Measurements from ENCODE around the gene TCTA. TPM values are rescaled to one million over a fixed set of nuclear protein-coding genes. Genes with fewer than 3 reads are reported as not detected.
"Not testable (repeated sequence)": the region's sequence is repeated elsewhere in the genome, so short reads cannot be mapped to it uniquely, and the experiment has no call there.

TCTA gene
- total RNA-seq, 1 experiment from 2014 or later, result 17.6 TPM

DNA sequence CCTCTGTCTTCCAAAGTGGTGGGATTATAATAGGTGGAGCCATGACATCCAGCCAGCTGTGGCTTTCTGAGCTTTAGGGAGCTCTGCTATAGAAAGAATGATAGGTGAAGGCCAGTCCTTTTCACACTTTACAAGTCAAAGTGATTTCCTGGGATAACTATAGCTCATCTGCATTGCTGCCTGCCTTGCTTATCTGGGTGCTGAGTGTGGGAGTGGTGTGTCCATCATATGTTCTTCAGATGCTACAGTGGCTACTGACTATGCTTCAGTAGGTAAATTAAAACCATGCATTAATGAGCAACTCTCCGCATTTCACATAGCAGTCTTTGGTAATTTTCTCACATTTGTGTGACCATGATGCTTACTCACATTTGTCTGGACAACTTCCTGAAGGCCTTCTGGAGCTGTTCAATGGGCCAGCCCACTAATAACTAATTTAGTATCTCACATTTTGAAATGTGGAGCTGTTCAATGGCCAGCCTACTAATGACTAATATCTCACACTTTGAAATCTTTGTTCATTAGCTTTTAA lies 23.9 kb upstream of the TCTA start:
- H3K36me3 ChIP-seq (ENCODE audit: control insufficient read depth, insufficient read depth, low read length), result no peaks in the 10 kb centered on the region
- in situ Hi-C loops (cut with HindIII; ENCODE audit: low pct_unique_long_range_greater_than_20kb, low sequenced_read_pairs), result no loop called here
- CTCF ChIA-PET, result interaction anchor here (0.6 kb wide), 1 partner anchor 293 kb away, joined by 4 read pairs; no protein-coding TSS in a partner anchor

DNA sequence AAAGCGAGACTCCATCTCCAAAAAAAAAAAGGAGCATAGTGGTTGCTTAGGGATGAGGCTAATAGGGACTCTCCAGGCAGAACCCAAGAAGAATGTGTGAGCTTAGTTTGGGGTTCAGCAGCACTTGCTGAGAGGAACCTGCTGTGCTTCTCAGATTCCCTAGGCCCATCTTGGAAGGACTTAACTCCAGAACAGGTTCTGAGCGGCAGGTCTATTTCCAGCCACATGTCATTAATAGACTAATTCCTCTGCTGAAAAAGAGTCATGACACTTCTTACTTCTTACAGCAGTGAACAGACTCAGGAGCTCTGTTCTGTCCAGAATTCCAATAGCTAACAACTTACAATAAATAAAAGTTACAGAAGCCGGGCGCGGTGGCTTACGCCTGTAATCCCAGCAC lies 22.9 kb upstream of the TCTA start:
- intact Hi-C loops (cut with micrococcal nuclease; ENCODE audit: unreplicated experiment), result no loop called here
- TF ChIP-seq, protein P1, sequence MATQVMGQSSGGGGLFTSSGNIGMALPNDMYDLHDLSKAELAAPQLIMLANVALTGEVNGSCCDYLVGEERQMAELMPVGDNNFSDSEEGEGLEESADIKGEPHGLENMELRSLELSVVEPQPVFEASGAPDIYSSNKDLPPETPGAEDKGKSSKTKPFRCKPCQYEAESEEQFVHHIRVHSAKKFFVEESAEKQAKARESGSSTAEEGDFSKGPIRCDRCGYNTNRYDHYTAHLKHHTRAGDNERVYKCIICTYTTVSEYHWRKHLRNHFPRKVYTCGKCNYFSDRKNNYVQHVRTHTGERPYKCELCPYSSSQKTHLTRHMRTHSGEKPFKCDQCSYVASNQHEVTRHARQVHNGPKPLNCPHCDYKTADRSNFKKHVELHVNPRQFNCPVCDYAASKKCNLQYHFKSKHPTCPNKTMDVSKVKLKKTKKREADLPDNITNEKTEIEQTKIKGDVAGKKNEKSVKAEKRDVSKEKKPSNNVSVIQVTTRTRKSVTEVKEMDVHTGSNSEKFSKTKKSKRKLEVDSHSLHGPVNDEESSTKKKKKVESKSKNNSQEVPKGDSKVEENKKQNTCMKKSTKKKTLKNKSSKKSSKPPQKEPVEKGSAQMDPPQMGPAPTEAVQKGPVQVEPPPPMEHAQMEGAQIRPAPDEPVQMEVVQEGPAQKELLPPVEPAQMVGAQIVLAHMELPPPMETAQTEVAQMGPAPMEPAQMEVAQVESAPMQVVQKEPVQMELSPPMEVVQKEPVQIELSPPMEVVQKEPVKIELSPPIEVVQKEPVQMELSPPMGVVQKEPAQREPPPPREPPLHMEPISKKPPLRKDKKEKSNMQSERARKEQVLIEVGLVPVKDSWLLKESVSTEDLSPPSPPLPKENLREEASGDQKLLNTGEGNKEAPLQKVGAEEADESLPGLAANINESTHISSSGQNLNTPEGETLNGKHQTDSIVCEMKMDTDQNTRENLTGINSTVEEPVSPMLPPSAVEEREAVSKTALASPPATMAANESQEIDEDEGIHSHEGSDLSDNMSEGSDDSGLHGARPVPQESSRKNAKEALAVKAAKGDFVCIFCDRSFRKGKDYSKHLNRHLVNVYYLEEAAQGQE (IDR thresholded peaks at IDR 0.05; ENCODE audit: insufficient read depth in 1 of 2, low read depth in 2 of 2, low read length in 1 of 2), result no peak
- TF ChIP-seq POLR2AphosphoS5 (IDR thresholded peaks at IDR 0.05; ENCODE audit: low read depth, low read length), result no peak
- TF ChIP-seq SIN3A (IDR thresholded peaks at IDR 0.05; ENCODE audit: borderline replicate concordance, insufficient read depth, low read depth, low read length), result no peak
- Histone ChIP-seq H3K9me3 (ENCODE audit: control insufficient read depth, insufficient read depth, low read depth, low read length) (no peaks in the 10 kb centered on the region), H3K4me1 (ENCODE audit: control insufficient read depth, insufficient read depth, low read length) (no peaks in the 10 kb centered on the region), H3K27me3 (ENCODE audit: control insufficient read depth, insufficient read depth, low read length) (no peaks in the 10 kb centered on the region), H3K27ac (ENCODE audit: low read length) (no peak overlapping the region), H3K36me3 (ENCODE audit: control insufficient read depth, insufficient read depth, low read length) (no peaks in the 10 kb centered on the region), H3K4me3 (ENCODE audit: low read depth in 2 of 2, low read length in 2 of 2) (no peak overlapping the region)
- CTCF ChIA-PET, result no interaction called here
- no peak for ATAC-seq
- no peak for DNase-seq (ENCODE audit: low read depth, low spot score)
- POLR2A ChIA-PET, result no interaction called here
- BruUV-seq (replicated peaks), result no TSS peak
- in situ Hi-C loops (cut with HindIII; ENCODE audit: low pct_unique_long_range_greater_than_20kb, low sequenced_read_pairs), result no loop called here

More for the DNA sequence above, 23.9 kb upstream of the TCTA start:
- no peak overlapping the region for H3K4me3 ChIP-seq (ENCODE audit: low read depth in 2 of 2, low read length in 2 of 2)
- no peak for ATAC-seq
- TF ChIP-seq POLR2AphosphoS5 (IDR thresholded peaks at IDR 0.05; ENCODE audit: low read depth, low read length), result no peak
- TF ChIP-seq, protein P1 (IDR thresholded peaks at IDR 0.05; ENCODE audit: insufficient read depth in 1 of 2, low read depth in 2 of 2, low read length in 1 of 2), result no peak
- TF ChIP-seq TCF7L2 (IDR thresholded peaks at IDR 0.05; ENCODE audit: low read depth, low read length), result no peak
- no peak for TF ChIP-seq SIN3A (IDR thresholded peaks at IDR 0.05; ENCODE audit: borderline replicate concordance, insufficient read depth, low read depth, low read length)
- TF ChIP-seq, protein P2, sequence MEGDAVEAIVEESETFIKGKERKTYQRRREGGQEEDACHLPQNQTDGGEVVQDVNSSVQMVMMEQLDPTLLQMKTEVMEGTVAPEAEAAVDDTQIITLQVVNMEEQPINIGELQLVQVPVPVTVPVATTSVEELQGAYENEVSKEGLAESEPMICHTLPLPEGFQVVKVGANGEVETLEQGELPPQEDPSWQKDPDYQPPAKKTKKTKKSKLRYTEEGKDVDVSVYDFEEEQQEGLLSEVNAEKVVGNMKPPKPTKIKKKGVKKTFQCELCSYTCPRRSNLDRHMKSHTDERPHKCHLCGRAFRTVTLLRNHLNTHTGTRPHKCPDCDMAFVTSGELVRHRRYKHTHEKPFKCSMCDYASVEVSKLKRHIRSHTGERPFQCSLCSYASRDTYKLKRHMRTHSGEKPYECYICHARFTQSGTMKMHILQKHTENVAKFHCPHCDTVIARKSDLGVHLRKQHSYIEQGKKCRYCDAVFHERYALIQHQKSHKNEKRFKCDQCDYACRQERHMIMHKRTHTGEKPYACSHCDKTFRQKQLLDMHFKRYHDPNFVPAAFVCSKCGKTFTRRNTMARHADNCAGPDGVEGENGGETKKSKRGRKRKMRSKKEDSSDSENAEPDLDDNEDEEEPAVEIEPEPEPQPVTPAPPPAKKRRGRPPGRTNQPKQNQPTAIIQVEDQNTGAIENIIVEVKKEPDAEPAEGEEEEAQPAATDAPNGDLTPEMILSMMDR (IDR thresholded peaks at IDR 0.05), result no peak
- DNase-seq (ENCODE audit: low read depth, low spot score), result no peak
- no peaks in the 10 kb centered on the region for H3K9me3 ChIP-seq (ENCODE audit: control insufficient read depth, insufficient read depth, low read depth, low read length)
- no peaks in the 10 kb centered on the region for H3K27me3 ChIP-seq (ENCODE audit: control insufficient read depth, insufficient read depth, low read length)
- POLR2A ChIA-PET, result no interaction called here
- H3K27ac ChIP-seq (ENCODE audit: low read length), result no peak overlapping the region
- intact Hi-C loops (cut with micrococcal nuclease; ENCODE audit: unreplicated experiment), result no loop called here
- BruUV-seq (replicated peaks), result no TSS peak
- H3K4me1 ChIP-seq (ENCODE audit: control insufficient read depth, insufficient read depth, low read length), result no peaks in the 10 kb centered on the region

DNA sequence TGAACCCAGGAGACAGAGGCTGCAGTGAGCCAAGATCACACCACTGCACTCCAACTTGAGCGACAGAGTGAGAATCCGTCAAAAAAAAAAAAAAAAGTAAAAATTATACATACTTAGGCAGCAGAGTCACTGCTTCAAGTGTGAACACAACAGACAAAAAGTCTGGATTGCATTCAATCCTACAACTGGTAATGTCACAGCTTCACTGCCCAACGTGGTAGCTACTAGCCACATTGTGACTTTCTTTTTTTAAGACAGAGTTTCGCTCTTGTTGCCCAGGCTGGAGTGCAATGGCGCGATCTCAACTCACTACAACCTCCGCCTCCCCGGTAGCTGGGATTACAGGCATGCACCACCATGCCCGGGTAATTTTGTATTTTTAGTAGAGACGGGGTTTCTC lies 20.9 kb upstream of the TCTA start:
- ATAC-seq; DNase-seq (ENCODE audit: low read depth, low spot score); H3K36me3 ChIP-seq (ENCODE audit: control insufficient read depth, insufficient read depth, low read length); intact Hi-C loops (cut with micrococcal nuclease; ENCODE audit: unreplicated experiment); H3K27me3 ChIP-seq (ENCODE audit: control insufficient read depth, insufficient read depth, low read length); CTCF ChIA-PET; H3K27ac ChIP-seq (ENCODE audit: low read length); H3K4me1 ChIP-seq (ENCODE audit: control insufficient read depth, insufficient read depth, low read length); BruUV-seq (replicated peaks); H3K4me3 ChIP-seq (ENCODE audit: low read depth in 2 of 2, low read length in 2 of 2); POLR2A ChIA-PET; H3K9me3 ChIP-seq (ENCODE audit: control insufficient read depth, insufficient read depth, low read depth, low read length); in situ Hi-C loops (cut with HindIII; ENCODE audit: low pct_unique_long_range_greater_than_20kb, low sequenced_read_pairs): not testable (repeated sequence)
